Transverse colon (tissue), 4 donors: ENCODE results near the gene FAM13A. TPM values are rescaled to one million over a fixed set of nuclear protein-coding genes. Genes with fewer than 3 reads are reported as not detected.

Source experiments
- DNase-seq: peaks from one replicate; pipeline ENCODE4 v3.0.0-alpha.2; 2019
- H3K27ac ChIP-seq, 4 donors: fragments of 200-600 bp; sonication (generic); 2 replicates each; pipeline ENCODE4 v1.5.1; 2016 to 2018; ENCODE audit warnings: inconsistent platforms in 4 of 4
- H3K27me3 ChIP-seq: fragments of 200-600 bp; sonication (generic); 2 replicates; pipeline ENCODE4 v1.5.1; 2017; ENCODE audit warnings: inconsistent platforms
- H3K36me3 ChIP-seq, 4 donors: fragments of 200-600 bp; sonication (generic); 2 replicates each; pipeline ENCODE4 v1.5.1; 2017 to 2019; ENCODE audit warnings: inconsistent platforms in 4 of 4
- H3K4me1 ChIP-seq, 4 donors: fragments of 200-600 bp; sonication (generic); 2 replicates each; pipeline ENCODE4 v1.5.1; 2017 to 2020; ENCODE audit warnings: inconsistent platforms in 4 of 4
- H3K4me3 ChIP-seq, 4 donors: fragments of 200-600 bp; sonication (generic); 1 replicate in 1 of 4; 2 replicates in 3 of 4; pipeline versions ENCODE4 v1.5.1 to v1.6.1; 2017 to 2019; ENCODE audit warnings: inconsistent platforms in 4 of 4
- H3K9me3 ChIP-seq, 2 donors: fragments of 200-600 bp; sonication (generic); 2 replicates each; pipeline ENCODE4 v1.5.1; 2017 to 2019; ENCODE audit warnings: inconsistent platforms in 2 of 2
- EP300 ChIP-seq: sonication (generic); formaldehyde crosslinking; IDR thresholded peaks from one replicate; pipeline ENCODE4 v1.6.1; 2017; ENCODE audit warnings: antibody characterized with exemption, low read depth
- POLR2A ChIP-seq: fragments of 450-650 bp; IDR thresholded peaks from one replicate; pipeline ENCODE4 v1.6.1; 2016; ENCODE audit warnings: antibody characterized with exemption, mild to moderate bottlenecking, moderate library complexity
- POLR2AphosphoS5 ChIP-seq, 3 donors: sonication (generic); formaldehyde crosslinking; IDR thresholded peaks; one replicate each; pipeline ENCODE4 v1.6.1; 2016; ENCODE audit warnings: antibody characterized with exemption in 3 of 3
- WGBS, 2 donors: methylation state at CpG; one replicate each; pipeline ENCODE4 v1.1.5; 2018; ENCODE audit warnings: low coverage in 1 of 2; 5-methylcytosine and 5-hydroxymethylcytosine counted together
- in situ Hi-C, 4 donors: fragments of 200-750 bp; cut with MboI; loops; one replicate each; pipeline versions ENCODE4 v1.15.0 to v1.15.1; 2017; ENCODE audit warnings: low sequenced_read_pairs in 3 of 4, low pct_ligation_motif_present in 1 of 4, low pct_unique_long_range_greater_than_20kb in 1 of 4
- intact Hi-C: fragments of 100-400 bp; cut with DNase I; formaldehyde crosslinking; loops from one replicate; pipeline ENCODE4 v1.15.1; 2023; ENCODE audit warnings: low total_unique reads
- total RNA-seq, 4 donors: library from RNA; depleted of rRNA; stranded (reverse); fragments of >200 nt; gene quantifications; one replicate each; pipeline ENCODE4 v1.1.0, GENCODE V29; 2016
- TF ChIP-seq, protein P1 (sequence below), 5 experiments: fragments of 200-600 bp in 3 of 5; fragments of 450-650 bp in 2 of 5; sonication (generic) in 3 of 5; IDR thresholded peaks; 1 replicate in 2 of 5; 2 replicates in 3 of 5; pipeline ENCODE4 v1.5.1; 2016 to 2017; ENCODE audit warnings: antibody characterized with exemption in 5 of 5, inconsistent platforms in 3 of 5, mild to moderate bottlenecking in 2 of 5, moderate library complexity in 1 of 5

Gene FAM13A
- total RNA-seq, 4 donors from 2014 or later = 57.6 to 88.6 (median 67.6) TPM

DNA sequence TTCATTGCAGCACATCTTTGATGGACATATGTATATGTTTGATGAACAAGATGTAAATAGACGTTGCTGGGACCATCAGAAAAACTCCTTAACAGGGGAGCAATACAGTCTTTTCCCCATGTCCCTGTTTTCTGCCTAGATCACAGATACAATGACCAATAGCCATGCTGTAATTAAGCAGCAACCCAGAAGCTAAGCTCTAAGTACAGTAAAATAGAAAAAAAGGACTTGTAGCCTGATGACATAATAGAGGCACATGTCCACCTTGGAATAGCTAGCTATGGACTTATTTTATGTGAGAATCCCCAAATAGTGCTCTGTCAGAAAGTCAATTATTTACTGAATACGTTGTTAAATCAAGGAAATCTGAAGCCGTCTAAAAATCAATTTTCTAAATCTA lies 14.9 kb downstream of the FAM13A start:
- TF ChIP-seq EP300 (no peak), POLR2A (no peak), POLR2AphosphoS5 (IDR thresholded peaks at IDR 0.05) (no peak)
- TF ChIP-seq, protein P1, sequence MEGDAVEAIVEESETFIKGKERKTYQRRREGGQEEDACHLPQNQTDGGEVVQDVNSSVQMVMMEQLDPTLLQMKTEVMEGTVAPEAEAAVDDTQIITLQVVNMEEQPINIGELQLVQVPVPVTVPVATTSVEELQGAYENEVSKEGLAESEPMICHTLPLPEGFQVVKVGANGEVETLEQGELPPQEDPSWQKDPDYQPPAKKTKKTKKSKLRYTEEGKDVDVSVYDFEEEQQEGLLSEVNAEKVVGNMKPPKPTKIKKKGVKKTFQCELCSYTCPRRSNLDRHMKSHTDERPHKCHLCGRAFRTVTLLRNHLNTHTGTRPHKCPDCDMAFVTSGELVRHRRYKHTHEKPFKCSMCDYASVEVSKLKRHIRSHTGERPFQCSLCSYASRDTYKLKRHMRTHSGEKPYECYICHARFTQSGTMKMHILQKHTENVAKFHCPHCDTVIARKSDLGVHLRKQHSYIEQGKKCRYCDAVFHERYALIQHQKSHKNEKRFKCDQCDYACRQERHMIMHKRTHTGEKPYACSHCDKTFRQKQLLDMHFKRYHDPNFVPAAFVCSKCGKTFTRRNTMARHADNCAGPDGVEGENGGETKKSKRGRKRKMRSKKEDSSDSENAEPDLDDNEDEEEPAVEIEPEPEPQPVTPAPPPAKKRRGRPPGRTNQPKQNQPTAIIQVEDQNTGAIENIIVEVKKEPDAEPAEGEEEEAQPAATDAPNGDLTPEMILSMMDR (IDR thresholded peaks at IDR 0.05) = no peak
- Histone ChIP-seq H3K4me3 (no peak overlapping the region), H3K36me3 (no peaks in the 10 kb centered on the region), H3K4me1 (no peaks in the 10 kb centered on the region), H3K27ac (no peak overlapping the region), H3K27me3 (no peaks in the 10 kb centered on the region), H3K9me3 (no peaks in the 10 kb centered on the region)
- 60 to 86% methylated on average over 1 to 3 of the region's 3 CpGs for WGBS, 2 donors
- in situ Hi-C loops (loop anchor here in 3 of 4 donors (25.0 kb wide), 2 partner anchors 330 to 505 kb away; no protein-coding TSS in a partner anchor), intact Hi-C loops (no loop called here)
- DNase-seq = no peak

DNA sequence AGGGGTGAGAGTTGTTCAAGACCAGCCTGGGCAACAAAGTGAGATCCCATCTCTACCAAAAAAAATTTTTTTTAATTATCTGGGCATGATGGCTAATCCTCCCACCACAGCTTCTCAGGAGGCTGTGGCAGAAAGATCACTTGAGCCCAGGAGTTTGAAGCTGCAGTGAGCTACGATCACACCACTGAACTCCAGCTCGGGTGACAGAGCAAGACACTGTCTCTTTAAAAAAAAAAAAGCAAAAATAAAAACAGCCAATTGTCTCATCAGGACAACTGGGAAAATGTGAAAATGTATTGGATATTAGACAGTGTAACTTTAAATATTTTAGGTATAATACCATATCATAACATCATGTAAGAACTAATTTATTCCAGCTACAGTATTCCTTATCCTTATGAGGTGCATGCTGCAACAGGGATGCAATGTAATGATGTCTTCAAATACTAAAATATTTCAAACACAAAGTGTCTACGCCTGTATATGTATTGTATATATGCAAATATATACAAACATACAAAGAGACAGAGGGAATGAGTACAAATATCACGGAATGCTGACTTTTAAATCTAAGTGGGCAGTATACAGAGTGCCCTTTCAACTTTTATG lies 17.2 kb downstream of the FAM13A start:
- Histone ChIP-seq H3K36me3 (no peaks in the 10 kb centered on the region), H3K4me3 (no peak overlapping the region), H3K27ac (no peak overlapping the region), H3K27me3 (no peaks in the 10 kb centered on the region), H3K9me3 (peaks cover 0 to 6% of the 10 kb centered on the region in 2 donors), H3K4me1 (no peaks in the 10 kb centered on the region)
- intact Hi-C loops = no loop called here
- in situ Hi-C loops = loop anchor here in 3 of 4 donors (10.0 to 25.0 kb wide), 3 partner anchors 65 to 503 kb away; no protein-coding TSS in a partner anchor
- no peak for DNase-seq
- TF ChIP-seq, protein P1 (IDR thresholded peaks at IDR 0.05) = no peak
- WGBS, 2 donors = 66 to 67% methylated on average over 4 of the region's 4 CpGs

DNA sequence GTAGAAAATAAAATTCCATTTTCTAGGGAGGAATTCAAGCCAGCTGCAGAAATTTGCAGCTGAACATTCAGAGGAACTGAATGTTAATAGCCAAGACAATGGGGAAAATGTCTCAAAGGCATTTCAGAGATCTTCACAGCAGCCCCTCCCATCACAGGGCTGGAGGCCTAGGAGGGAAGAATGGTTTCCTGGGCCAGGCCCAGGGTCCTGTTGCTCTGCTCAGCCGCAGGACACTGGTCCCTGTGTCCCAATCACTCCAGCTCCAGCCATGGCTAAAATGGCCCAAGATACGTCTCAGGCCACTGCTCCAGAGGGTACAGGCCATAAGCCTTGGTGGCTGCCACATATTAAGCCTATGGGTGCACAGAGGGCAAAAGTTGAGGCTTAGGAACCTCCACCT lies 20.4 kb downstream of the FAM13A start:
- 100% methylated on average over 2 of the region's 2 CpGs; no CpG with 5 or more reads in 1 of the 2 donors for WGBS, 2 donors
- no peak for DNase-seq
- Histone ChIP-seq H3K4me3 (no peak overlapping the region), H3K4me1 (no peaks in the 10 kb centered on the region), H3K27ac (no peak overlapping the region), H3K36me3 (no peaks in the 10 kb centered on the region), H3K9me3 (peaks cover 0 to 6% of the 10 kb centered on the region in 2 donors), H3K27me3 (no peaks in the 10 kb centered on the region)
- intact Hi-C loops = no loop called here
- TF ChIP-seq POLR2A (no peak), POLR2AphosphoS5 (IDR thresholded peaks at IDR 0.05) (no peak), EP300 (no peak)
- TF ChIP-seq, protein P1 (IDR thresholded peaks at IDR 0.05) = no peak
- in situ Hi-C loops = loop anchor here in 3 of 4 donors (10.0 to 25.0 kb wide), 3 partner anchors 62 to 499 kb away; no protein-coding TSS in a partner anchor

DNA sequence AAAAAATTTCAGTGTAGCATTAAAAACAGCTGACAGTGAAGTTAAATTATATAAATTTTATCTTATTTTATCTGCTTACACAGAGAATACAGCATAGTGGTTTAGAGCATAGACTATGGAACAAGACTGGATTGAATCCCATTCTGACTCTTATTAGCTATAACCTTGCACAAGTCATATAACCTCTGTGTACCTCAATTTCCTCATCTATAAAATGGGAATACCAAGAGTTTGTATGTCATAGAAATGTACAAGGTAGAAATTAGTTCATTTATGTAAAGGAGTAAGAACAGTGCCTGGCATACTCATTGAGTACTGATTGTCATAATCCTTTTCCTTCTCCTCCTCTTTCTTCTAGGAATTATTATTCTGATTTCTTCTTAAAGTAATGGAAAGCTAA lies 25.7 kb downstream of the FAM13A start:
- H3K4me1 ChIP-seq = peaks cover 0 to 7% (median 0%) of the 10 kb centered on the region in 4 donors
- intact Hi-C loops = no loop called here

More for the DNA sequence above, 25.7 kb downstream of the FAM13A start:
- in situ Hi-C loops = loop anchor here in 3 of 4 donors (10.0 to 25.0 kb wide), 3 partner anchors 56 to 494 kb away; no protein-coding TSS in a partner anchor
- TF ChIP-seq POLR2AphosphoS5 (IDR thresholded peaks at IDR 0.05) = no peak
- no peak for TF ChIP-seq POLR2A
- TF ChIP-seq, protein P1 (IDR thresholded peaks at IDR 0.05) = no peak
- no peak for TF ChIP-seq EP300
- H3K4me3 ChIP-seq = no peak overlapping the region
- no peak for DNase-seq
- H3K9me3 ChIP-seq = peaks cover 0 to under 1% of the 10 kb centered on the region in 2 donors
- H3K27me3 ChIP-seq = no peaks in the 10 kb centered on the region
- no peaks in the 10 kb centered on the region for H3K36me3 ChIP-seq
- H3K27ac ChIP-seq = no peak overlapping the region
